K562 (cell line): ENCODE results near the gene CEP128. TPM values are rescaled to one million over a fixed set of nuclear protein-coding genes. Genes with fewer than 3 reads are reported as not detected.

ENCODE experiments used
- ARNT ChIP-seq, 2 experiments: fragments of 450-650 bp; IDR thresholded peaks; 2 replicates each; pipeline ENCODE4 v1.6.1; 2016; ENCODE audit warnings: mild to moderate bottlenecking in 1 of 2
- CAMTA2 ChIP-seq: fragments of 250-450 bp; sonication (Bioruptor Pico); conservative IDR thresholded peaks from 2 replicates; pipeline ENCODE4 v1.5.1; 2022
- CEBPB ChIP-seq: fragments of 450-650 bp; IDR thresholded peaks from 2 replicates; pipeline ENCODE4 v1.6.1; 2016; ENCODE audit warnings: missing genetic modification characterization, missing compliant biosample characterization
- CHAMP1 ChIP-seq: fragments of 450-650 bp; IDR thresholded peaks from 2 replicates; pipeline ENCODE4 v1.6.1; 2016; ENCODE audit warnings: mild to moderate bottlenecking
- EZH2 ChIP-seq: IDR thresholded peaks from 2 replicates; pipeline ENCODE4 v1.6.1; 2012; ENCODE audit warnings: low read depth, mild to moderate bottlenecking, inconsistent platforms, low read length, borderline replicate concordance
- FOS ChIP-seq: IDR thresholded peaks from 3 replicates; pipeline ENCODE4 v1.6.1; 2011; ENCODE audit not compliant: insufficient read length; ENCODE audit errors: extremely low read depth
- IRF9 ChIP-seq: fragments of 450-650 bp; IDR thresholded peaks from 2 replicates; pipeline ENCODE4 v1.6.1; 2016; ENCODE audit warnings: missing biosample characterization, missing genetic modification characterization
- MED1 ChIP-seq: sonication (generic); formaldehyde crosslinking; IDR thresholded peaks from 2 replicates; pipeline ENCODE4 v1.8.1; 2023; ENCODE audit warnings: missing genetic modification reagents, borderline replicate concordance
- NONO ChIP-seq, 2 experiments: fragments of 200-400 bp in 1 of 2; fragments of 450-650 bp in 1 of 2; formaldehyde crosslinking in 1 of 2; IDR thresholded peaks; 2 replicates each; pipeline ENCODE4 v1.6.1; 2017; ENCODE audit warnings: low read depth in 2 of 2, mild to moderate bottlenecking in 2 of 2, moderate library complexity in 2 of 2, low read length in 1 of 2
- RCOR1 ChIP-seq, 2 experiments: IDR thresholded peaks; 2 replicates each; pipeline ENCODE4 v1.6.1; 2012; ENCODE audit warnings: low read depth in 2 of 2, low read length in 2 of 2, borderline replicate concordance in 1 of 2, improper control_type of control experiment in 1 of 2
- SRSF7 ChIP-seq: fragments of 200-400 bp; formaldehyde crosslinking; optimal IDR thresholded peaks from 2 replicates; pipeline ENCODE3; 2017; ENCODE audit warnings: mild to moderate bottlenecking, low read depth, low read length
- ZFX ChIP-seq: sonication (generic); formaldehyde crosslinking; IDR thresholded peaks from 2 replicates; pipeline ENCODE4 v1.8.0; 2022; ENCODE audit warnings: mild to moderate bottlenecking, missing genetic modification reagents, moderate library complexity
- ZNF124 ChIP-seq: sonication (generic); formaldehyde crosslinking; IDR thresholded peaks from 2 replicates; pipeline ENCODE4 v1.8.1; 2022; ENCODE audit warnings: missing genetic modification reagents
- ZNF592 ChIP-seq: fragments of 450-650 bp; IDR thresholded peaks from 2 replicates; pipeline ENCODE4 v1.6.1; 2017; ENCODE audit warnings: antibody characterized with exemption, mild to moderate bottlenecking
- polyA plus RNA-seq, 8 experiments: library from polyadenylated mRNA; depleted of rRNA in 4 of 8; stranded (reverse) in 5 of 8; unstranded in 3 of 8; fragments of >200 nt; fragmentation: Nextera tagmentation in 2 of 8; fragmentation: Illumina TruSeq in 1 of 8; extraction: Ambion mirVana in 2 of 8; extraction: Trizol in 1 of 8; gene quantifications; 2 replicates each; pipeline versions ENCODE4 v1.2.1 to v1.2.3, GENCODE V29; 2011 to 2014; ENCODE audit warnings: inconsistent platforms in 1 of 8, missing spikeins in 1 of 8
- total RNA-seq, 7 experiments: library from RNA; depleted of rRNA in 6 of 7; stranded (reverse); fragments of >200 nt in 6 of 7; fragmentation: Illumina TruSeq in 2 of 7; extraction: Trizol in 2 of 7; gene quantifications; 2 replicates each; pipeline versions ENCODE4 v1.2.1 to v1.2.3, GENCODE V29; 2011 to 2021; ENCODE audit warnings: low replicate concordance in 1 of 7

CEP128 gene
- total and polyA plus RNA-seq, 9 of the 15 experiments (the other 6 are each of a cell fraction or from before 2014, with no cell fraction given), result 2.3 to 9.2 (median 4.6) TPM

GRCh38 chr14:80930836-80931389 lies 10.6 kb downstream of the CEP128 start (continued):
- TF ChIP-seq CHAMP1 (no peak), FOS (no peak), RCOR1 (IDR thresholded peaks at IDR 0.05; ENCODE audit: borderline replicate concordance in 1 of 2, low read depth in 2 of 2, low read length in 2 of 2) (peak in 1 of 2 experiments; percentile 64; a peak in 2 of 4 replicates), ARNT (IDR thresholded peaks at IDR 0.05) (no peak), SRSF7 (no peak), ZFX (no peak), ZNF592 (no peak), CEBPB (tag) (peak; percentile 64), CAMTA2 (CRISPR knock-in tag) (no peak), IRF9 (no peak), EZH2 (no peak), MED1 (no peak), NONO (IDR thresholded peaks at IDR 0.05; ENCODE audit: low read depth in 2 of 2, low read length in 1 of 2) (no peak), ZNF124 (no peak)
